ENCODE measurements around the gene PIP4K2A.
"Not testable (repeated sequence)": the region's sequence is repeated elsewhere in the genome, so short reads cannot be mapped to it uniquely, and the experiment has no call there.

Gene PIP4K2A

DNA sequence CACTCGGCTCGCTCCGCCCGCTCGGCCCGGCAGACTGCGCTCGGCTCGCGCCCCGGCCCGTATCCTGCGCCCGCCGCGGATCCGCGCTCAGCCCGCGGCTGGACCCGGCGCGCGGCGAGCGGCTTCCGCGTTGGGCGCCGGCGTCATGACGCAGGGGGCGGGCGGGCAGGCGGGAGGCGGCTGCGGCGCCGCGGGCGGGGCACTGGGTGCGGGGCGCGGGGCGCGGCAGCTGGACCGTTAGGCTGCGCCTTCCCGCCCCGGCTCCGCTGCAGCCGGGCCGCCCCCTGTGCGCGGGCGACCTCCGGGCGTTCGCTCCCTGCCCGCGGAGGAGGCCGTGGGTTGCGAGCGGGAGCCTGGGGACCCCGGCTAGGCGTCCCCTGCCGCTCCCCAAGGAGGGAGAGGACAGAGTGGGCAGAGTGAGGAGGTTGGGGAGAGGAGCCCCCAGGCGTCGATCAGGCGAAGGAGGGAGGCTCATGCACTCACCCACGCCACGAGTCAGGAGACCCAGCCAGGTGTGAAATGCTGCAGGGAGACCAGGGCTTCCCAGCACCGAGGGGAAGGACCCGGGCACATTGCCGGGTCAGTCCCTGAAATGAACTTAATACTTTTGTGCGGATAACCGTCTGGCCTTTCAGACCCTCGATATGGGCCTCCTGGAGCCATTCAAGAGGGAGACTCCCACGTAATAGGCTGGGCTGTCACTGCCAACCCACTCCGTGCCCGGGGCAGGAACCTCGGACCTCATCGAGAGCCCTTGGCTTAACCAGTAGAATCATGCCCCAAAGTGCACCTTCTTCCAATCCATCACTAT lies at the start of gene PIP4K2A:
TSS of gene PIP4K2A (minus strand) at position 100 of the 811 bp plus-strand sequence. CDS start 252 bp downstream, outside the sequence.
- DNase-seq (ENCODE audit: low read depth in 2 of 2) = peak; percentile 59 to 69

DNA sequence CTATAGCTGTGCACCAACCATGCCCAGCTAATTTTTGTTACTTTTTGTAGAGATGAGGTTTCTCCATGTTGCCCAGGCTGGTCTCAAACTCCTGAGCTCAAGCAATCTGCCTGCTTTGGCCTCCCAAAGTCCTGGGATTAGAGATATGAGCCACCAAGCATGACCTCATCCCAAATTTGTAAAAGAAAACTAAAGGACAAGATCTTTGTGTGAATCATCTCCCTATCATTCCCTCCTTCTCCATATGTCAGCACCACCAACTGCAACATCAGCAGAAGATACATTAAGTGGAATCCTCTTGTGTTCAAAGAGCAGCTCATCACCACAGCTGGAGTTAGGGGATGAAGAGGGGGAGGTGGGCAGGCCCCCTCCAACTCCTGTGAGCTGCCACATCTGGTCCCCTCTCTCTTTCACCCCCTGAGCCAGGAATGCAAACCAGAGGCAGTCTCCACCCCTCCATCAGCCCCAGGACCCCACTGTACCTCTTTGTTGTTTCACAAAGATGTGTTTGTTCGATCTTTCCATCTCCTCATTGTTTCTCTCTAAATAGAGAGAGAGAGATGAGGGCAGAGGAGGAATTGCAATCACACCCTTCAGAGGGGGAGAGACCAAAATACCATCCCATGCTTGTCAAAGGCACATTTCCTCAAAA lies 47.3 kb upstream of the PIP4K2A start:
- DNase-seq (ENCODE audit: low read depth in 2 of 2) = no peak

DNA sequence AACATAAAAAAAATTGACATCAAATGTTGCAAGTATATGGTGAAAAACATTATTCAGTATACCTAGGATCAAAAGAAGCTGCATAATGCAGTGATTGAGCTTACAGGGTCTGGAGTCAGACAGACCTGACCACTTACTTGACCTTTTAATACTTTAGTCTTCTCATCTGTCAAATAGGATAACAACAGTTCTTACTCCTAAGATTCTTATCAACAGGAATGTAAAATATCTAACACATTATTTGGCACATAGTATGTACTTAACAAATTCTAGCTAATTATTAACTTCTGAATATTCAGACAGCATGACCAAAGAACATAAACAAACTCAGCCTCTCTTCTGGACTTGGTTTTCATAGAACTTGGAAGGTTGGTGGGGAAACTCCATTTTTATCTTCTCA lies 45.6 kb upstream of the PIP4K2A start:
- DNase-seq (ENCODE audit: low read depth in 2 of 2) = no peak

DNA sequence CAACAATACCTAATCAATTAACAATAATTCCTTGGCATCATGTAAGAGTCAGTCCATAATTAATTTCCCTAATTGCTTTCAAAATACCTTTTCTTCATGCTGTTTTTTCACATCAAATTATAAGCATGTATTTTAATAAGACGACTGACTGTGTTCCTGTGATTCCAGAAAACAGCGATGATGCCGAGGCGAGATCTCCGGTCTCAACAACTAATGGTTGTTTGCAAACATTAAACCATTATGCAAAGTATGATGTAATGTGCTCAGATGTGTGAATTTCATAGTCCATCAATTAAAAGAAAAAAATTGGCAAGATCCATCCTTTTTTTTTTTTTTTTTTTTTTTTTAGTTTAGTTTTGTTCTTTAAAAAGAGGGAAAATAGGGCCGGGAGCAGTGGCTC lies 44.5 kb upstream of the PIP4K2A start:
- DNase-seq (ENCODE audit: low read depth in 2 of 2) = no peak

DNA sequence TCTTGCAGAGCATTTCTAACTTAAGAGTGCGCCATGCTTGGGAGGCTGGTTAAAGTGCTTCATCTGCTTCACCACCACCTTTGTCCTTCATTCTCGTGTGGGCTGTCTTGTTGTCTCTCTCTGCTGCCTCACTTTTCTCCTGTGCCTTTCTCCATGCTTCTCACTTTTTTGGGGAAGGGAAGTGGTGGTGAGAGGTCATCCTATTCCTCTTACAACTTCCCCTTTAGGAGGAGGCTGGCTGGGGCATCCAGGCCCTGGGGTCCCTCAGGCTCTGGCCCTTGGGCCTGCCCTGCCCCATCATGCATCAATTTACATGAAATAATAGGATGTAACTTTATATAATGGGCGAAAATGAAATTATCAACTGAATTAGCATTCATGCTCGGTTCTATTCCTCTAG lies 39.9 kb upstream of the PIP4K2A start:
- no peak for DNase-seq (ENCODE audit: low read depth in 2 of 2)

DNA sequence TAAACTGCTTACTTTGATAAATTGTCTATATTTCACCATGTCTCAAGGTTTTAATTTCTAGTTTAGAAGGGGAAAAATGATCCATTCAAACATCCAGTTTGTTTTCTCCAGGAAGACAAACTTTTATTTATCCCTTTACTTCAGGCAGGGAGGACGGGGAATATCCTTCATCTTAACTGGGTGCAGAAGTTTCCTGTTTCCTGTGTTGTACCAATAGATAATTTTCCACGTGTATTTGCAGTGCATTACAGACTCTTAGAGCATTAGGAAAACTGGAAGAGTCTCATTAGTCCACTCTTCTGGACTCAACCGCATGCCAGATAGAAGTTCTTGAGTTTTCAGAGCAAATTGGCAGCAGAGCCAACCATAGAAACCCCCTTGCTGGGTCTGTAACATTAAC lies 39.4 kb upstream of the PIP4K2A start:
- no peak for DNase-seq (ENCODE audit: low read depth in 2 of 2)

DNA sequence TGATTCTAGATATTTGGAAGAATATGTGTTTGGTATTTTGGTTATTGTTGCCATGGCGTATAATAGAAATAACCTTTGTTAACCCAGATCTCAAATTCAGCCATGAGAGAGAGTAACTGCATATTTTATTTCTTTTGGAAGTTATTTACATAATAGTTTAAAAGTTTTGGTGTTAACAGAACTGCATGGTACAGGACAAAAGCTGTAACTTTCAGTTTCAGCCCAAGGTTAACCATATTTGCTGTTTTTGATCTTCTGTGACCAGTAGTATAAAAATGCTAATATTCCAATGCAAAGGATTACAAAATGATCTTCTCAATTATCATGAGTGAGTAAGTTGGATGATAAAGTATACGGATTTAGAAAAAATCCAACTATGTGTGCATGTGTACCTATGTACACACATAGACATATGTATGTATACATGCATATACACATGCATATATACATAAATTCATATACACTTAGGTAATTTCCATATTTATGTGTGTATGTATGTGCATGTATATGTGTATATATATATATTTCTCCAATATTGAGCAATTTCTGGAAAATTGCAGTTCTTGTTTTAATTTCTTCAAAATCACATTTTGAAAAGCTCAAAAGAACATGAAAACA lies 38.0 kb upstream of the PIP4K2A start:
- DNase-seq (ENCODE audit: low read depth in 2 of 2) = no peak

DNA sequence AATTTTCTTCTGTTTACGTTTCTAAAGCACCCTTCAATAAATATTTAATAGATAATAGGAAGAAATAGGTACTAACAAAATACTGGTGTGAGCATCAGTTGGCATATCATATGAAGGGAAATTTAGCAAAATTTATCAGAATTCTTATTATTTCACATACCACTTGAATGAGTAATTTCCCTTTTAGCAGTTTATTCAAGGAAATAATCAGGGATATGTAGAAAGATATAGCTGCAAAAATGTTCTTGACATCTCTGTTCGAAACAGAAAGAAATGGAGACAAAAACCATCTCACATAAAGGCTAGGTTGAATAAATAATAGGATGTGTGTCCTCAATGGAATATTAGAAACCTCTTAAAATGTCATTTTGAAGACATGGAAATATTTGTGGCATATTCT lies 35.8 kb upstream of the PIP4K2A start:
- no peak for DNase-seq (ENCODE audit: low read depth in 2 of 2)

DNA sequence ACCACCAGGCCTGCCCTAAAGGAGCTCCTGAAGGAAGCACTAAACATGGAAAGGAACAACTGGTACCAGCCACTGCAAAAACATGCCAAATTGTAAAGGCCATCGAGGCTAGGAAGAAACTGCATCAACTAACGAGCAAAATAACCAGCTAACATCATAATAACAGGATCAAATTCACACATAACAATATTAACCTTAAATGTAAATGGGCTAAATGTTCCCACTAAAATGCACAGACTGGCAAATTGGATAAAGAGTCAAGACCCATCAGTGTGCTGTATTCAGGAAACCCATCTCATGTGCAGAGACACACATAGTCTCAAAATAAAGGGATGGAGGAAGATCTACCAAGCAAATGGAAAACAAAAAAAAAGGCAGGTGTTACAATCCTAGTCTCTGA lies 30.5 kb upstream of the PIP4K2A start:
- DNase-seq (ENCODE audit: low read depth in 2 of 2) = not testable (repeated sequence)

DNA sequence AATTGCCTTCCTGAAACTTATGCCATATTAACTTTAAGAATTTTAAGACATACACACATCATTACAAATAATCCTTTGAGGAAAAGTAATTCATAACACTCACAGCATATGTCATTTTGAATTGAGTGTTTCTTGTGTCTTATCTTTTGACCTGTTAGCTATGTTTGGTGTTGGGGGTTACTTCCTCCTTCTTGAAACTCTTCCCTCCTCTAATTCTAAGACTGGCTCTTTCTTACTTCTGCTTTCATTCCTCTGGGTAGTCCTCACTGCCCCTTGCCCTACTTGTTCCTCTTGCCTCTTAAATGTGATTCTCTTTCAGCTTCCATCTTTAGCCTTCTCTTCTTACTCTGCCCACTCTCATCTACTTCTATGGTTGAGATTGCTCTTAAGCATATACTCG lies 28.3 kb upstream of the PIP4K2A start:
- DNase-seq (ENCODE audit: low read depth in 2 of 2) = no peak

DNA sequence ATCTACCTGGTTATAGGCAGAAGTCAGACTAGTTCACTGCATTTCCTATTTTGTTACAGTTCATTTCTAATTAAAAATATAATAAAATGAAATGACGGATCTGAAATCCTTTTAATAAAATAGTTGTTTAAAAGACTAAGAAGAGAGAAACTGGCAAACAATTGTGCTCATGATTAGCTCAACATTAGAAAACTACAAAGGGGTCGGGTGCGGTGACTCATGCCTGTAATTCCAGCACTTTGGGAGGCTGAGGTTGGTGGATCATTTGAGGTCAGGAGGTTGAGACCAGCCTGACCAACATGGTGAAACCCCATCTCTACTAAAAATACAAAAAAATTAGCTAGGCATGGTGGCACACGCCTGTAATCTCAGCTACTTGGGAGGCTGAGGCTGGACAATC lies 27.3 kb upstream of the PIP4K2A start:
- DNase-seq (ENCODE audit: low read depth in 2 of 2) = not testable (repeated sequence)

DNA sequence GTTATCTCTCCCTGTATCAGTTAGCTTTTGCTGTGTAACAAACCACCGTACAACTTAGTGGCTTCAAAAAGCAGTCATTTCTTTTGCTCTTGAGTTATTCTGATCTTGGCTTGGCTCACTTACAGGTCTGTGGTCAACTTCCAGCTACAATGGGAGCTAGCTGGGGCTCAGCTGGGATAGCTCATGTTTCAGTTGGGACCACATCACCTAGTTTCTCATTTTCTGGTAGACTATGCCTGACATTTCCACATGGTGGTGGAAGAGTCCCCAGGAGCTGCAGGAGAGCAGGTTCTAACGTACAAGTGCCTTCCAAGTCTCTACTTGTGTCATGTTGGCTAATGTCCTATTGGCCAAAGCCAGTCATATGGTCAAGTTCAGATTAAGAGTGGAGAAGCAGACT lies 25.8 kb upstream of the PIP4K2A start:
- DNase-seq (ENCODE audit: low read depth in 2 of 2) = no peak

DNA sequence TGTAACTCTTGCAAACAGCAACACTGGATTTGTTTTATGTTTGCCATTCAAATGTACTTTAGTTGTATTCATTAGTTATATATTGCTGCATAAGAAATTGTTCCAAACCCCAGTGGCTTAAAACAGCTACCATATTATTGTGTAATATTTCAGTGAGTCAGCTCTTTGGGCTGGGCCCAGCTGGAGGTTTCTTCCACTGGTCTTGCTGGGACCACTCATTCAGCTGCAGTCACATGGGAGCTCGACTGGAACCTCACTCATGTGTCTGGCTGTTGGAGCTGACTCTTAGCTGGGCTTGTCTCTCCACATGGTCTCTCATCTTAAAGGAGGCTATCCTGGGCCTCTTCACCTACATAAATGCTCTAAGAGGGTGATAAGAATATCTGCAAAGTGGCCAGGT lies 23.2 kb upstream of the PIP4K2A start:
- no peak for DNase-seq (ENCODE audit: low read depth in 2 of 2)

DNA sequence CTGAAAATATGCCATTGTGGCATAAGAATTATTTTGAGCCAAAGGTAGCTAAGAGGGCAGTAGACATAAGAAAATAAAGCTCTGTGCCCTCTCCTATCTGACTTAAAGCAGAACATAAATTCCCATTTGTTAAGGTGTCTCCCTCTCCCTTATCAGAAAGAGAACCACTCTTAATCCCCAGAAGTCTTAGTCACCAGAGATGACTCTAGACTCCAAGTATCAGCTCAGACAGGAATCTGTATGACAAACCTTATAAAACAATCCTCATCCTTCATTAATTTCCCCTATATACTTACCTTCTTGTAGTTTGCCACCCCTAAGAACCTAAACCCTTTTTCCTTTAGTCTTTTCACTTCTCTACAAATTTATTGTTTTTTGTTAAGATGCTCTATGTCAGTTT lies 21.8 kb upstream of the PIP4K2A start:
- DNase-seq (ENCODE audit: low read depth in 2 of 2) = no peak

DNA sequence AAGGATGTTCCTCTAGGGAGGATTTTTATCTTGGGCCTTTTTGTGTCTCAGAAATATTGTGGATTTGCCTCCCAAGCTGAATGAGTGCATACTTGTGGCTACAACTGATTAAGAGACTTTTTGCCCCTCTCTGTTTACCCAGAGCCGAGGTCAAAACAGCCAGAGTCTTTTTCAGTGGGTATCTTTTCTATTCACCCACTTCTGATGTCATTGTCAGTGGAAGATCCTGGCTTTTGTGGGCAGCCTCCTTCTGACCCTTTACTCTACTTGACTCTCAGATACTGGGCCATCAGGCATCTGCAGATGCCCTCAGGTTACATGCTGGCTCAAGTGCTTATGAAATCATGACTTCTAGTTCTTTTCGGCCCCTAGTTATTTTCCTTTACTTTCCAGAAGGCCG lies 19.6 kb upstream of the PIP4K2A start:
- DNase-seq (ENCODE audit: low read depth in 2 of 2) = no peak

DNA sequence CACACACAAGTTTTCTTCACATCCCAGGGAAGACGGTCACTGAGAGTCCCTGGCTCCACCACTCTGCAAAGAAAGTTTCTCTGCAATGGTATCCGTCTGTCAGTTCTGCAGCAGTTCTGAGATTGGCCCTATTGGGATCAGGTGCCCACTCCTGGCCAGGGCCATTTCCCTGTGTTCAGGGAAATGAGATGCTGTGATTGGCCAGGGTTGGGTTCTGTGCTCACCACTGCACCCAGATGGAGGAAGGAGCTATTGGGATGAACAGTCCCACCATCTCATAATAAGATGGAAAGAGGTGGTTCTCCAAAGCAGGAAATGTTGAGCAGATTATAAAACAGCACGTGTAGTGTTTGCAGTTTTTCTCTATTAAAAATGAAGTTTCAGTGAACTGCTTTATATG lies 13.3 kb upstream of the PIP4K2A start:
- DNase-seq (ENCODE audit: low read depth in 2 of 2) = no peak

DNA sequence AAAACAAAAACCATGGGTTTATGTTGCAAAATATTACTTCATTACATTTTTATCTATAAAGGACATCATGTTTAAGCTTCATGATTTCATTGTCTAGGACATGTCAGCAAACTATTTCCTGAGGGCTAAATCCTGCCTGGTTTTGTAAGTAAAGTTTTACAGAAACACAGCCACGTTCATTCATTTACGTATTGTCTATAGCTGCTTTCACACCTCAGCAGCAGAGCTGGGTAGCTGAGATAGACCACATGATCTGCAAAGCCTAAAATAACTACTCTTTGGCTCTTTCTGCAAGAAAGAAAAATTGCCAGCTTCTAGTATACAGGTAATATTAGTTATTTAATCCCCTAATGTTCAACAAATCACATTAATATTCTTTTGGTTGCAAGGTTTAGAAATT lies 12.7 kb upstream of the PIP4K2A start:
- no peak for DNase-seq (ENCODE audit: low read depth in 2 of 2)

DNA sequence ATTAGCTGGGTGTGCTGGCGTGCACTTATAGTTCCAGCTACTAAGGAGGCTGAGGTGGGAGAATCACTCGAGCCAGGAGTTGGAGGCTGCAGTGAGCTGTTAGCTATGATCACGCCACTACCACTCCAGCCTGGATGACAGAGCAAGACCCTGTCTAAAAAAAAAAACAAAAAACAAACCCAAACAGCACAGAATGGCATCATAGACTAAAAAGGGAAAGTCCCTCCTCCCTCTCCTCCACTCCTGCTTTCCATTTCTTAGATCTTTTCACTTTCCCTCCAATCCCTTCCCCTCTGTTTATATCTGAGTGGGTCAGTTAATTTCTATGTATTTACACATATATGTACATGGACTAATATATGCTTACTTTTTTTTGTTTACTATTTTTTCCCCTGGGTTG lies 10.4 kb upstream of the PIP4K2A start:
- no peak for DNase-seq (ENCODE audit: low read depth in 2 of 2)

DNA sequence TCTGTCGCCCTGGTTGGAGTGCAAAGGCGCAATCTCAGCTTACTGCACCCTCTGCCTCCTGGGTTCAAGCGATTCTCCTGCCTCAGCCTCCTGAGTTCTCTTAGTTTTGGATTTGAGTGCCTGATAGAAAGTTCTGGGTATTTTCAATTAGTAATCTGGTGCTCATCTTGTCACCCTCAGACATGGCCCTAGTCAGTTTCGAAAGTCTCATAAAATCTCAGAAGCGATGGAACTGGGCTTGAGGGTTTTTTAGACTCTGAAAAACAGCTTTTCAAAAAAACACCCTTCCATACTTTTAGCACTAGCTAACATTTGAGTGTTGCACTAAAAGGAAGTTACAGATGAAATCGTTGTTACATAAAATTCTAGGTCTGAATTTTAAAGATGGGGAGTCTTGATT lies 9.4 kb upstream of the PIP4K2A start:
- no peak for DNase-seq (ENCODE audit: low read depth in 2 of 2)

DNA sequence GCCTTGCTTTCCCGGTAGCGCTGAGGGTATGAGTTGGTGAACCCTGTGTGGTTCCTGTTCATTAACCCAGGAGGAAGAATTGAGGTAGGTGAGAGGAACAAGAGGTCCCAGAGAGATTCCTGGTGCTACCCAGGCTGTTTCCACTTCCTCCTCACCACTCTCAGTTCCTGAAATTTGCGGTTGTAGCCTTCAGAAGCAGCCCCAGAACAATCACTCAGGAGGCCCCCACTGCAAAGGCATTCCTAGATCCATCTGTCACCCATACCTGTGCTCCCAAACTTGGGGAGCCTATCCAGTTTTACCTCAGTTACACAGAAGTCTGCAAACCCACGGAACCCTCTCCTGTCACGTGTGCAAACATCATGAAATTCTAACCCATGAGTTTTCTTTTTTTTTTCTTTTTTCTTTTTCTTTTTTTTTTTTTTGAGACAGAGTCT lies 9.0 kb upstream of the PIP4K2A start:
- DNase-seq (ENCODE audit: low read depth in 2 of 2) = no peak

DNA sequence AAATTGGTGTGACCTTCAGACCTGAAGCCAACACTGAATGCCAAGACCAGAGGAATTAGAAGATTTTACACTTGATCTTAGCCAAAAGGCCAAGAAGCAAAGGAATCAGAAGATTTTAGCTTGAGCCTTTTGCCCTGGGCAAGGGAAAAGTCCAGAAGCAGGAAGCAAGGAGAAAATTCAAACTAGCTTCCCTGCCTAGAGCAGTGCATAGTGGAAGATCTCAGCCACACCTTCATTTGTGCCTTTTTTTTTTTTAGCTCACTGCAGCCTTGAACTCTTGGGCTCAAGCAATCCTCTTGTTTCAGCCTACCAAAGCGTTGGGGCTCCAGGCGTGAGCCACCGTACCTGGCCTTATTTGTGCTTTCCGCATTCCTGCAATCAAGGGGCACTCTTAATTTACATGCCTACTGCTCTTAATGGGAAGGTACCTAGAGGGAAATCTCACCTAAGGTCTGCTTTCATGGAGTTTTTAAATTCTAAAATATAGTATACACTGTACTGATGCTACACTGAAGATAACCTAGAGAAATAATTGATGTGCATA lies 8.3 kb upstream of the PIP4K2A start:
- DNase-seq (ENCODE audit: low read depth in 2 of 2) = no peak

DNA sequence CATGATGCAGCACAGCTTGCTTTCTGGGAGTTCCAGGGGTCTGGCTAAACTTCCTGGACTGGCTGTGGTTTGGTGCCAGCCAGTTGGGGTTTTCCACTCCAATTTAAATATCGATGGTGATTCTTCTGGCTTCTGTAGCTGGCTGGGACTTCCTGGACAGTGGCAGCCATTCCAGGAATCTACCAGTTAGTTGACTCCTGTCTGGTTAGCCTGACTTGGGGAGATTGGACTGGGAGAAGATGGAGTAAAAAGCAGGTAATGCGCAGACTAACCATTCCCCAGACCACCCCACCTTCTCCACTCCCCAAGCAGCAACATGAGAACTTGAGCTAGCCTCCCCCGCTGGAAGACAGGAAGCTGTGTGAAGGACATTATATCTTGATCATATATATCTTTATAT lies 6.3 kb upstream of the PIP4K2A start:
- no peak for DNase-seq (ENCODE audit: low read depth in 2 of 2)

Measured in stimulated activated CD8-positive, alpha-beta memory T cell treated with anti-CD3 and anti-CD28 coated beads, Interleukin-2, amount 100 ng/mL, for 48 hours (primary cell).